CD14-positive monocyte (primary cell): ENCODE data around the gene IGSF10. TPM values are rescaled to one million over a fixed set of nuclear protein-coding genes. Genes with fewer than 3 reads are reported as not detected.
A peak's percentile ranks its signal among the peaks of the same experiment; 100 is the strongest.
"Not testable (repeated sequence)": the region's sequence is repeated elsewhere in the genome, so short reads cannot be mapped to it uniquely, and the experiment has no call there.

Source experiments
- DNase-seq, 3 donors: peaks; one replicate each; pipeline ENCODE4 v3.0.0-alpha.2; 2011 to 2022
- H2AFZ ChIP-seq: 2 replicates; pipeline ENCODE4 v1.6.0; 2012; ENCODE audit warnings: mild to moderate bottlenecking, low read depth, low read length, inconsistent platforms; ENCODE audit not compliant: insufficient read depth, poor library complexity, severe bottlenecking
- H3K27ac ChIP-seq, 2 donors: 1 replicate in 1 of 2; 2 replicates in 1 of 2; pipeline ENCODE4 v1.5.1; 2012 to 2013; ENCODE audit warnings: low read length in 2 of 2, control low read depth in 1 of 2, inconsistent platforms in 1 of 2, low read depth in 1 of 2, mild to moderate bottlenecking in 1 of 2
- H3K27me3 ChIP-seq, 2 donors: one replicate each; pipeline versions ENCODE4 v1.6.0 to v1.6.1; 2011 to 2013; ENCODE audit warnings: low read length in 2 of 2; ENCODE audit not compliant: control insufficient read depth in 2 of 2, insufficient read depth in 2 of 2
- H3K36me3 ChIP-seq, 2 donors: replicated peaks in 1 of 2; 1 replicate in 1 of 2; 2 replicates in 1 of 2; pipeline versions ENCODE4 v1.5.1 to v1.6.1; 2012 to 2013; ENCODE audit warnings: low read length in 2 of 2, control low read depth in 1 of 2, inconsistent platforms in 1 of 2, mild to moderate bottlenecking in 1 of 2; ENCODE audit not compliant: insufficient read depth in 2 of 2, control insufficient read depth in 1 of 2
- H3K4me1 ChIP-seq, 2 donors: 1 replicate in 1 of 2; 2 replicates in 1 of 2; pipeline versions ENCODE4 v1.5.1 to v1.6.1; 2012 to 2013; ENCODE audit warnings: low read length in 2 of 2, control low read depth in 1 of 2, inconsistent platforms in 1 of 2, mild to moderate bottlenecking in 1 of 2, moderate library complexity in 1 of 2; ENCODE audit not compliant: insufficient read depth in 2 of 2, control insufficient read depth in 1 of 2
- H3K4me2 ChIP-seq: replicated peaks from 2 replicates; pipeline ENCODE3; 2012; ENCODE audit warnings: low read length, moderate library complexity, mild to moderate bottlenecking; ENCODE audit not compliant: poor library complexity, severe bottlenecking; ENCODE audit errors: extremely low read depth
- H3K4me3 ChIP-seq, 3 experiments: fragments of 200-600 bp in 1 of 3; sonication (generic) in 1 of 3; replicated peaks in 1 of 3; 1 replicate in 2 of 3; 2 replicates in 1 of 3; pipeline ENCODE4 v1.5.1; 2011 to 2013; ENCODE audit warnings: low read length in 3 of 3, mild to moderate bottlenecking in 3 of 3, control low read depth in 2 of 3, low read depth in 2 of 3, inconsistent platforms in 1 of 3, moderate library complexity in 1 of 3
- H3K79me2 ChIP-seq: 2 replicates; pipeline ENCODE4 v1.6.0; 2012; ENCODE audit warnings: mild to moderate bottlenecking, control low read depth, inconsistent platforms, low read length, moderate library complexity; ENCODE audit not compliant: insufficient read depth
- H3K9ac ChIP-seq: 2 replicates; pipeline ENCODE4 v1.6.0; 2017; ENCODE audit warnings: low read length, mild to moderate bottlenecking; ENCODE audit not compliant: insufficient read depth, poor library complexity, severe bottlenecking
- H3K9me3 ChIP-seq, 2 donors: replicated peaks in 1 of 2; 1 replicate in 1 of 2; 2 replicates in 1 of 2; pipeline versions ENCODE4 v1.5.1 to v1.6.1; 2012 to 2013; ENCODE audit warnings: low read length in 2 of 2, control low read depth in 1 of 2; ENCODE audit not compliant: control insufficient read depth in 1 of 2, insufficient read depth in 1 of 2
- H4K20me1 ChIP-seq: 2 replicates; pipeline ENCODE4 v1.6.0; 2012; ENCODE audit warnings: mild to moderate bottlenecking, low read length, control low read depth, moderate library complexity; ENCODE audit not compliant: insufficient read depth
- H3K27ac Mint-ChIP-seq, 7 donors: one replicate each; pipeline ENCODE4 v1.8.0; 2020; ENCODE audit warnings: mild to moderate bottlenecking in 7 of 7, mixed read lengths in 7 of 7, moderate library complexity in 6 of 7, inconsistent platforms in 2 of 7
- H3K27me3 Mint-ChIP-seq, 3 donors: one replicate each; pipeline ENCODE4 v1.8.0; 2021 to 2022; ENCODE audit warnings: low read depth in 3 of 3, mild to moderate bottlenecking in 3 of 3, mixed read lengths in 3 of 3, moderate library complexity in 3 of 3, inconsistent platforms in 1 of 3
- H3K36me3 Mint-ChIP-seq, 2 donors: one replicate each; pipeline ENCODE4 v1.8.0; 2020; ENCODE audit warnings: mixed read lengths in 2 of 2, inconsistent platforms in 1 of 2, mild to moderate bottlenecking in 1 of 2
- H3K4me1 Mint-ChIP-seq: one replicate; pipeline ENCODE4 v1.8.0; 2020; ENCODE audit warnings: mild to moderate bottlenecking, mixed read lengths
- H3K4me3 Mint-ChIP-seq, 2 donors: one replicate each; pipeline ENCODE4 v1.8.0; 2020; ENCODE audit warnings: mild to moderate bottlenecking in 2 of 2, mixed read lengths in 2 of 2, moderate library complexity in 1 of 2
- H3K9me3 Mint-ChIP-seq, 7 donors: one replicate each; pipeline ENCODE4 v1.8.0; 2020 to 2022; ENCODE audit warnings: mixed read lengths in 7 of 7, mild to moderate bottlenecking in 6 of 7, moderate library complexity in 6 of 7, inconsistent platforms in 2 of 7
- CTCF ChIP-seq: fragments of 200-600 bp; IDR thresholded peaks from one replicate; pipeline ENCODE4 v1.8.0; 2022; ENCODE audit warnings: antibody characterized with exemption, mild to moderate bottlenecking
- WGBS: methylation state at CpG from one replicate; pipeline ENCODE4 v1.1.5; 2013; ENCODE audit warnings: missing lambda C conversion rate; ENCODE audit not compliant: insufficient coverage; 5-methylcytosine and 5-hydroxymethylcytosine counted together
- intact Hi-C, 2 donors: fragments of 100-400 bp; cut with micrococcal nuclease; formaldehyde crosslinking; loops; one replicate each; pipeline versions ENCODE4 v1.15.0 to v1.15.1; 2023
- polyA plus RNA-seq, 3 donors: library from polyadenylated mRNA; depleted of rRNA in 1 of 3; unstranded in 2 of 3; stranded (reverse) in 1 of 3; fragments of 300-500 nt in 2 of 3; fragments of >200 nt in 1 of 3; fragmentation: Illumina TruSeq in 2 of 3; gene quantifications; 1 replicate in 2 of 3; 2 replicates in 1 of 3; pipeline ENCODE4 v1.2.3, GENCODE V29; 2012 to 2021

The IGSF10 gene
- polyA plus RNA-seq, 3 donors = 0.05 to 0.29 TPM; not detected in 1

DNA sequence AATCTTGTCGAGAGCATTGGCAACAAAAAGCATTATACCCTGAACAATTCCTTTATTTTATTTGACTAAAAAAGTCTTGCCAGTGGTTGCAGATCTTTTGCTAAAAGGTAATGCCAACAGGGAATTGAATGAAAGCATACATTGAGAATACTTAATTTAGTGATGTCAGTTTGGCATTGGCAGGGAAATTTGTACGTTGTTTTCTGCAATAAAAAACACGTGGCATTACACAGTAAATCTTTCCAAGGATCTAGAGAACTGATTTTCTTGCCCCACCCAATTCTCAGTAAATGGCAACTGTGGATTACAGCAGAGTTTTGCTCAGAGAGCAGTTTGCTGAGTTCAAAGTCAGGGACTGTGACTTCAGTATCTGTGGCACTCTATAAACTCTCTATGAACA is 38.3 kb upstream of the IGSF10 start:
- H2AFZ ChIP-seq = no peak overlapping the region
- no peak overlapping the region for H3K4me2 ChIP-seq
- Mint-ChIP-seq H3K4me3 (no peak overlapping the region), H3K4me1 (no peaks in the 10 kb centered on the region), H3K27ac (no peak overlapping the region), H3K27me3 (peaks cover 0 to 2% (median 0%) of the 10 kb centered on the region in 3 donors), H3K36me3 (no peaks in the 10 kb centered on the region), H3K9me3 (peaks cover 0 to 7% (median 3%) of the 10 kb centered on the region in 7 donors)
- TF ChIP-seq CTCF = no peak
- H3K4me1 ChIP-seq = no peaks in the 10 kb centered on the region
- intact Hi-C loops = no loop called here
- no peak for DNase-seq
- H3K4me3 ChIP-seq = no peak overlapping the region
- H4K20me1 ChIP-seq = no peaks in the 10 kb centered on the region
- WGBS = no CpG with 5 or more reads among the region's 3 CpGs
- no peaks in the 10 kb centered on the region for H3K9me3 ChIP-seq
- H3K27me3 ChIP-seq = no peaks in the 10 kb centered on the region
- H3K27ac ChIP-seq = no peak overlapping the region
- no peak overlapping the region for H3K9ac ChIP-seq
- no peaks in the 10 kb centered on the region for H3K79me2 ChIP-seq
- H3K36me3 ChIP-seq = no peaks in the 10 kb centered on the region

DNA sequence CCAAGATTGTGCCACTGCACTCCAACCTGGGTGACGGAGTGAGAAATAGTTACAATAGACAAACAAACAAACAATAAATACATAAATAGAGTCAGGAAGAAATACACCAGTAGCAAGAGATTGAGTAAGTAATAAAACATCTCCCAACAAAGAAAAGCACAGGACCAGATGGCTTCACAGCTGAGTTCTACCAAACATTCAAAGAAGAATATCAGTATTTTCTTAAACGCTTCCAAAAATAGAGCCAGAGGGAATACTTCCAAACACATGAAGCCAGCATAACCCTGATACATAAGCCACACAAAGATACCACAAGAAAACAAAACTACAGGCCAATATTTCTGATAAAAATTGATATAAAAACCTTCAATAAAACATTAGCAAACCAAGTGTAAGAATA is 30.7 kb upstream of the IGSF10 start:
- no CpG with 5 or more reads among the region's 2 CpGs for WGBS

DNA sequence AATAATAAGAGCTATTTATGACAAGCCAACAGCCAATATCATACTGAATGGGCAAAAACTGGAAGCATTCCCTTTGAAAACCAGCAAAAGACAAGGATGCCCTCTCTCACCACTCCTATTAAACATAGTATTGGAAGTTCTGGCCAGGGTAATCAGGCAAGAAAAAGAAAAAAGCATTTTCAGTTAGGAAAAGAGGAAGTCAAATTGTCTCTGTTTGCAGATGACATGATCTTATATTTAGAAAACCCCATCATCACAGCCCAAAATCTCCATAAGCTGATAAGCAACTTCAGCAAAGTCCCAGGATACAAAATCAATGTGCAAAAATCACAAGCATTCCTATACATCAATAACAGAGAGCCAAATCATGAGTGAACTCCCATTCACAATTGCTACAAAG is 27.0 kb upstream of the IGSF10 start:
- intact Hi-C loops, H3K79me2 ChIP-seq, H3K4me1 ChIP-seq, H4K20me1 ChIP-seq, H3K4me1 Mint-ChIP-seq, H3K4me2 ChIP-seq, H3K27ac Mint-ChIP-seq, H2AFZ ChIP-seq, H3K9ac ChIP-seq, H3K27ac ChIP-seq, H3K36me3 ChIP-seq, H3K27me3 ChIP-seq, H3K36me3 Mint-ChIP-seq, DNase-seq, H3K4me3 Mint-ChIP-seq, H3K27me3 Mint-ChIP-seq, H3K4me3 ChIP-seq: not testable (repeated sequence)
- peaks cover 0 to 11% of the 10 kb centered on the region in 2 donors for H3K9me3 ChIP-seq
- peaks cover 9 to 39% (median 23%) of the 10 kb centered on the region in 7 donors for H3K9me3 Mint-ChIP-seq

More for the DNA sequence above, 30.7 kb upstream of the IGSF10 start:
- H3K9me3 ChIP-seq = no peaks in the 10 kb centered on the region
- intact Hi-C loops = no loop called here
- H3K9me3 Mint-ChIP-seq = peaks cover 2 to 14% (median 8%) of the 10 kb centered on the region in 7 donors
- DNase-seq = no peak
- H3K27ac ChIP-seq = no peak overlapping the region
- no peak overlapping the region for H3K4me3 Mint-ChIP-seq
- H3K4me3 ChIP-seq = no peak overlapping the region
- no peaks in the 10 kb centered on the region for H3K4me1 Mint-ChIP-seq
- H3K9ac ChIP-seq = no peak overlapping the region
- TF ChIP-seq CTCF = no peak
- H3K36me3 ChIP-seq = no peaks in the 10 kb centered on the region
- no peaks in the 10 kb centered on the region for H3K4me1 ChIP-seq
- no peaks in the 10 kb centered on the region for H3K27me3 Mint-ChIP-seq
- H3K36me3 Mint-ChIP-seq = no peaks in the 10 kb centered on the region
- H3K27ac Mint-ChIP-seq = peak overlapping the region in 1 of 7 donors; percentile 51
- no peaks in the 10 kb centered on the region for H3K27me3 ChIP-seq
- H2AFZ ChIP-seq = no peak overlapping the region
- no peaks in the 10 kb centered on the region for H3K79me2 ChIP-seq
- H4K20me1 ChIP-seq = no peaks in the 10 kb centered on the region
- no peak overlapping the region for H3K4me2 ChIP-seq
